Measurements from ENCODE around the gene RIPK3. TPM values are rescaled to one million over a fixed set of nuclear protein-coding genes. Genes with fewer than 3 reads are reported as not detected.

RIPK3 gene
- total RNA-seq, 3 donors from 2014 or later (not counting 1 experiment from before 2014, with no cell fraction given) = 36.1 to 58.2 (median 45.5) TPM

DNA sequence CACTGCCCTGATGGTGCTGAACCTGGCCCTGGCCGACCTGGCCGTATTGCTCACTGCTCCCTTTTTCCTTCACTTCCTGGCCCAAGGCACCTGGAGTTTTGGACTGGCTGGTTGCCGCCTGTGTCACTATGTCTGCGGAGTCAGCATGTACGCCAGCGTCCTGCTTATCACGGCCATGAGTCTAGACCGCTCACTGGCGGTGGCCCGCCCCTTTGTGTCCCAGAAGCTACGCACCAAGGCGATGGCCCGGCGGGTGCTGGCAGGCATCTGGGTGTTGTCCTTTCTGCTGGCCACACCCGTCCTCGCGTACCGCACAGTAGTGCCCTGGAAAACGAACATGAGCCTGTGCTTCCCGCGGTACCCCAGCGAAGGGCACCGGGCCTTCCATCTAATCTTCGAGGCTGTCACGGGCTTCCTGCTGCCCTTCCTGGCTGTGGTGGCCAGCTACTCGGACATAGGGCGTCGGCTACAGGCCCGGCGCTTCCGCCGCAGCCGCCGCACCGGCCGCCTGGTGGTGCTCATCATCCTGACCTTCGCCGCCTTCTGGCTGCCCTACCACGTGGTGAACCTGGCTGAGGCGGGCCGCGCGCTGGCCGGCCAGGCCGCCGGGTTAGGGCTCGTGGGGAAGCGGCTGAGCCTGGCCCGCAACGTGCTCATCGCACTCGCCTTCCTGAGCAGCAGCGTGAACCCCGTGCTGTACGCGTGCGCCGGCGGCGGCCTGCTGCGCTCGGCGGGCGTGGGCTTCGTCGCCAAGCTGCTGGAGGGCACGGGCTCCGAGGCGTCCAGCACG is 23.8 kb downstream of the RIPK3 start:
- Histone ChIP-seq H3K27me3 (ENCODE audit: control insufficient read depth, insufficient read depth, low read length) (no peaks in the 10 kb centered on the region), H3K4me3 (ENCODE audit: low read length) (no peak overlapping the region), H3K4me1 (ENCODE audit: control insufficient read depth, insufficient read depth, low read length) (peaks cover 51% of the 10 kb centered on the region), H3K9me3 (ENCODE audit: control insufficient read depth, insufficient read depth, low read length) (no peaks in the 10 kb centered on the region), H3K36me3 (ENCODE audit: control insufficient read depth, insufficient read depth, low read length) (no peaks in the 10 kb centered on the region), H3K27ac (ENCODE audit: low read length) (no peak overlapping the region)
- TF ChIP-seq, protein P1, sequence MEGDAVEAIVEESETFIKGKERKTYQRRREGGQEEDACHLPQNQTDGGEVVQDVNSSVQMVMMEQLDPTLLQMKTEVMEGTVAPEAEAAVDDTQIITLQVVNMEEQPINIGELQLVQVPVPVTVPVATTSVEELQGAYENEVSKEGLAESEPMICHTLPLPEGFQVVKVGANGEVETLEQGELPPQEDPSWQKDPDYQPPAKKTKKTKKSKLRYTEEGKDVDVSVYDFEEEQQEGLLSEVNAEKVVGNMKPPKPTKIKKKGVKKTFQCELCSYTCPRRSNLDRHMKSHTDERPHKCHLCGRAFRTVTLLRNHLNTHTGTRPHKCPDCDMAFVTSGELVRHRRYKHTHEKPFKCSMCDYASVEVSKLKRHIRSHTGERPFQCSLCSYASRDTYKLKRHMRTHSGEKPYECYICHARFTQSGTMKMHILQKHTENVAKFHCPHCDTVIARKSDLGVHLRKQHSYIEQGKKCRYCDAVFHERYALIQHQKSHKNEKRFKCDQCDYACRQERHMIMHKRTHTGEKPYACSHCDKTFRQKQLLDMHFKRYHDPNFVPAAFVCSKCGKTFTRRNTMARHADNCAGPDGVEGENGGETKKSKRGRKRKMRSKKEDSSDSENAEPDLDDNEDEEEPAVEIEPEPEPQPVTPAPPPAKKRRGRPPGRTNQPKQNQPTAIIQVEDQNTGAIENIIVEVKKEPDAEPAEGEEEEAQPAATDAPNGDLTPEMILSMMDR (IDR thresholded peaks at IDR 0.05) = no peak
- H3K36me3 Mint-ChIP-seq = no peaks in the 10 kb centered on the region
- no peaks in the 10 kb centered on the region for H3K9me3 Mint-ChIP-seq
- DNase-seq (no peak), ATAC-seq (no peak)
- intact Hi-C loops (cut with micrococcal nuclease) = no loop called here
- peak overlapping the region; percentile 94 to 96 for H3K27ac Mint-ChIP-seq
- peak overlapping the region; percentile 88 for H3K4me3 Mint-ChIP-seq
- 93% methylated on average over 70 of the region's 70 CpGs for WGBS (ENCODE audit: insufficient coverage)
- H3K4me1 Mint-ChIP-seq = peaks cover 53 to 63% of the 10 kb centered on the region in 2 donors
- H3K27me3 Mint-ChIP-seq (ENCODE audit: low read depth in 2 of 2) = peaks cover 0 to 5% of the 10 kb centered on the region in 2 donors

DNA sequence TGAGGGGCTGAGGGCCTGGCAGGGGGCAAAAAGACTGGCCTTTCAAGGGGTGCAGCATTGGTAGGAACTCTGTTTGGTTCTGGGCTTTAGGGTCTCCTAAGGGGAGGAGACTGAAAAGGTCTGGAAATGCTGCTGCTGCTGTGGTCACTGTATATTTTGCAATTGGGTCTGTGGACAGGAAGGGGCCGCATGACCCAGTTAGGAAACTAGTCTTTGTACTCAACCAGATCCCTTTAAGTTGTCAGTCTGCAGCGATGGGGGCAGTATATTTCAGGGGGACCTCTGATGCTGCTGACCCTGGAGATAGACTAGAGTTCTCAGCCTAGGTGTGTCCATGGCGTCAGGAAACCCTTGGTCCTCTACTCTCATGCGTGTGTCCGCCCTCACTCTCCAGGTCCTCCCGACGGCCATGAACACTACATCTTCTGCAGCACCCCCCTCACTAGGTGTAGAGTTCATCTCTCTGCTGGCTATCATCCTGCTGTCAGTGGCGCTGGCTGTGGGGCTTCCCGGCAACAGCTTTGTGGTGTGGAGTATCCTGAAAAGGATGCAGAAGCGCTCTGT is 24.5 kb downstream of the RIPK3 start:
- intact Hi-C loops (cut with micrococcal nuclease) = no loop called here
- Mint-ChIP-seq H3K4me1 (peaks cover 55 to 69% of the 10 kb centered on the region in 2 donors), H3K4me3 (peak overlapping the region; percentile 88), H3K36me3 (no peaks in the 10 kb centered on the region), H3K27ac (peak overlapping the region; percentile 94 to 96), H3K9me3 (no peaks in the 10 kb centered on the region), H3K27me3 (ENCODE audit: low read depth in 2 of 2) (peaks cover 0 to 4% of the 10 kb centered on the region in 2 donors)
- 75% methylated on average over 10 of the region's 10 CpGs for WGBS (ENCODE audit: insufficient coverage)
- no peak for DNase-seq
- no peak for ATAC-seq
- H3K9me3 ChIP-seq (ENCODE audit: control insufficient read depth, insufficient read depth, low read length) = no peaks in the 10 kb centered on the region
- H3K4me3 ChIP-seq (ENCODE audit: low read length) = no peak overlapping the region
- no peaks in the 10 kb centered on the region for H3K36me3 ChIP-seq (ENCODE audit: control insufficient read depth, insufficient read depth, low read length)
- H3K4me1 ChIP-seq (ENCODE audit: control insufficient read depth, insufficient read depth, low read length) = peaks cover 53% of the 10 kb centered on the region
- H3K27me3 ChIP-seq (ENCODE audit: control insufficient read depth, insufficient read depth, low read length) = no peaks in the 10 kb centered on the region
- TF ChIP-seq, protein P1 (IDR thresholded peaks at IDR 0.05) = no peak
- no peak overlapping the region for H3K27ac ChIP-seq (ENCODE audit: low read length)

DNA sequence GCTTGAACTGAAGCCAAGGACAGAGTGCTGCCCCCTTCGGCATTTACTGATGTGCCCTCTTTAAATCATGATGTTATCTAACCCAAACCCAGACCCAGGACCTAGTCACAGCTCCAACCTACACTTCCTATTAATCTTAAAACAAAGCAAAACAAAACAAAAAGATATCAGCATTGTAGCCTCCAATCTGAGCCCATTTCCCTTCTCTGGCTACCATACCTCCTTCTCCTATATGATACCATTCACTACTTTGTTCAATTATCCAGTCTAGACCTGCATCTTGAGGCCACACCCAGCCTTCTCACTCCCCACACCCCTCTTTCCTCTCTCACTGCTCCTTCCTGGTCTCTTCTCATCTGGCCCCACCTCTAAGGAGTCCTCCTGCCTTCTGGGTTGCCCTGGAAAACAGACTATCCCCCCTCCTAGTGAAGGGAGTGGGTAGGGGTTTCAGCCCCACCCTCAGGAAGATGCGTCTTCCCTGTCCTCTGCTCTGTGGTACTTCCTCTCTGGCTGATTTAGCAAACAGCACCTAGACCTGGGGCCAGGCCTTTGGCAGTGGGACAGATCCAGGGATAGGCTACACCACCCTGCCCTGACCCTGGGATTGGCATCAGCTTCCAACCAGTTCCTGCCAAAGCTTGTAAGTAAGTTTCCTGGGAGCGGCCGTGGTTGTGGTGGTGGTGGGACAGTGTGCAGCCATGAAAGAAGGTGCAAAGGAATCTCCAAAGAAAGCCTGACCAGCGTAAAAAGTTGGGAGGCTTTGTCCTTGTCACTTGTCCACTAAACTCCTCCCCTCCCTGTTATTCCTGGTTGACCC is 25.2 kb downstream of the RIPK3 start:
- Mint-ChIP-seq H3K27me3 (ENCODE audit: low read depth in 2 of 2) (peaks cover 0 to under 1% of the 10 kb centered on the region in 2 donors), H3K4me3 (peak overlapping the region; percentile 88), H3K4me1 (peaks cover 61 to 76% of the 10 kb centered on the region in 2 donors), H3K27ac (peak overlapping the region; percentile 94 to 96), H3K36me3 (no peaks in the 10 kb centered on the region), H3K9me3 (no peaks in the 10 kb centered on the region)
- ATAC-seq (no peak), DNase-seq (no peak)
- no peaks in the 10 kb centered on the region for H3K36me3 ChIP-seq (ENCODE audit: control insufficient read depth, insufficient read depth, low read length)
- intact Hi-C loops (cut with micrococcal nuclease) = loop anchor here (5.0 kb wide), 2 partner anchors 72 to 97 kb away; partner anchors contain the start of genes MDP1 and TINF2
- H3K4me3 ChIP-seq (ENCODE audit: low read length) = no peak overlapping the region
- H3K4me1 ChIP-seq (ENCODE audit: control insufficient read depth, insufficient read depth, low read length) = peaks cover 61% of the 10 kb centered on the region
- no peaks in the 10 kb centered on the region for H3K27me3 ChIP-seq (ENCODE audit: control insufficient read depth, insufficient read depth, low read length)
- H3K27ac ChIP-seq (ENCODE audit: low read length) = peak overlapping the region; percentile 84
- H3K9me3 ChIP-seq (ENCODE audit: control insufficient read depth, insufficient read depth, low read length) = no peaks in the 10 kb centered on the region
- 71% methylated on average over 5 of the region's 5 CpGs for WGBS (ENCODE audit: insufficient coverage)
- TF ChIP-seq, protein P1 (IDR thresholded peaks at IDR 0.05) = no peak

All from natural killer cell (primary cell).